Measurements from ENCODE around the gene TBCA. TPM values are rescaled to one million over a fixed set of nuclear protein-coding genes. Genes with fewer than 3 reads are reported as not detected.

The TBCA gene
- total and polyA plus RNA-seq, 2 of the 13 experiments (the other 11 are each of a cell fraction or from before 2014, with no cell fraction given): 93.8 to 309 TPM

DNA sequence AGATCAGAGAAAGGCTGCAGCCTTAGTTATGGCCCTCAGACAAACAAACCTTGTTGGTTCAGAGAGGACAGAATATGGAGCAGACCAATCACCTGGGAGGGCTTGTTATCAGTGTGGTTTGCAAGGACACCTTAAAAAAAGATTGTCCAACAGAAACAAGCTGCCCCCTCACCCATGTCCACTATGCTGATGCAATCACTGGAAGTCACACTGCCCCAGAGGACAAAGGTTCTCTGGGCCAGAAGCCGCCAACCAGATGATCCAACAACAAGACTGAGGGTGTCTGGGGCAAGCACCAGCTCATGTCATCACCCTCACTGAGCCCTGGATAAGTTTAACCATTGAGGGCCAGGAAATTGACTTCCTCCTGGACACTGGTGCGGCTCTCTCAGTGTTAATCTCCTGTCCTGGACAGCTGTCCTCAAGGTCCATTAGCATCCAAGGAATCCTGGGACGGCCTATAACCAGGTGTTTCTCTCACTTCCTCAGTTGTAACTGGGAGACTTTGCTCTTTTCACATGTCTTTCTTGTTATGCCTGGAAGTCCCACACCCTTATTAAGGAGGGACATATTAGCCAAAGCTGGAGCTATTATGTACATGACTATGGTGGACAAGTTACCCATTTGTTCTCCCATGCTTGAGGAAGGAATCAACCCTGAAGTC lies 36.9 kb upstream of the TBCA start (continued):
- TF ChIP-seq FOXA3 (CRISPR knock-in tag; IDR thresholded peaks at IDR 0.05): peak; percentile 76
- peak in 1 of 2 experiments; percentile 33; a peak in 1 of 4 replicates for TF ChIP-seq POLR2A (IDR thresholded peaks at IDR 0.05; ENCODE audit: insufficient read depth in 1 of 2, low read depth in 2 of 2, low read length in 2 of 2)
- peak; percentile 64; the same call in 1 of the 2 replicates for TF ChIP-seq ZNF331 (CRISPR knock-in tag; IDR thresholded peaks at IDR 0.05)
- 0 out of 2 replicates have a peak, but pooled peaks have one; percentile 57 for TF ChIP-seq DPF2 (CRISPR knock-in tag; IDR thresholded peaks at IDR 0.05; ENCODE audit: borderline replicate concordance, low read depth)
- TF ChIP-seq, protein P1, sequence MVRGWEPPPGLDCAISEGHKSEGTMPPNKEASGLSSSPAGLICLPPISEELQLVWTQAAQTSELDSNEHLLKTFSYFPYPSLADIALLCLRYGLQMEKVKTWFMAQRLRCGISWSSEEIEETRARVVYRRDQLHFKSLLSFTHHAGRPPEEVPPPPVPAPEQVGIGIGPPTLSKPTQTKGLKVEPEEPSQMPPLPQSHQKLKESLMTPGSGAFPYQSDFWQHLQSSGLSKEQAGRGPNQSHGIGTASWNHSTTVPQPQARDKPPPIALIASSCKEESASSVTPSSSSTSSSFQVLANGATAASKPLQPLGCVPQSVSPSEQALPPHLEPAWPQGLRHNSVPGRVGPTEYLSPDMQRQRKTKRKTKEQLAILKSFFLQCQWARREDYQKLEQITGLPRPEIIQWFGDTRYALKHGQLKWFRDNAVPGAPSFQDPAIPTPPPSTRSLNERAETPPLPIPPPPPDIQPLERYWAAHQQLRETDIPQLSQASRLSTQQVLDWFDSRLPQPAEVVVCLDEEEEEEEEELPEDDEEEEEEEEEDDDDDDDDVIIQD (CRISPR knock-in tag; IDR thresholded peaks at IDR 0.05; ENCODE audit: low read depth): peak; percentile 93
- TF ChIP-seq, protein P2, sequence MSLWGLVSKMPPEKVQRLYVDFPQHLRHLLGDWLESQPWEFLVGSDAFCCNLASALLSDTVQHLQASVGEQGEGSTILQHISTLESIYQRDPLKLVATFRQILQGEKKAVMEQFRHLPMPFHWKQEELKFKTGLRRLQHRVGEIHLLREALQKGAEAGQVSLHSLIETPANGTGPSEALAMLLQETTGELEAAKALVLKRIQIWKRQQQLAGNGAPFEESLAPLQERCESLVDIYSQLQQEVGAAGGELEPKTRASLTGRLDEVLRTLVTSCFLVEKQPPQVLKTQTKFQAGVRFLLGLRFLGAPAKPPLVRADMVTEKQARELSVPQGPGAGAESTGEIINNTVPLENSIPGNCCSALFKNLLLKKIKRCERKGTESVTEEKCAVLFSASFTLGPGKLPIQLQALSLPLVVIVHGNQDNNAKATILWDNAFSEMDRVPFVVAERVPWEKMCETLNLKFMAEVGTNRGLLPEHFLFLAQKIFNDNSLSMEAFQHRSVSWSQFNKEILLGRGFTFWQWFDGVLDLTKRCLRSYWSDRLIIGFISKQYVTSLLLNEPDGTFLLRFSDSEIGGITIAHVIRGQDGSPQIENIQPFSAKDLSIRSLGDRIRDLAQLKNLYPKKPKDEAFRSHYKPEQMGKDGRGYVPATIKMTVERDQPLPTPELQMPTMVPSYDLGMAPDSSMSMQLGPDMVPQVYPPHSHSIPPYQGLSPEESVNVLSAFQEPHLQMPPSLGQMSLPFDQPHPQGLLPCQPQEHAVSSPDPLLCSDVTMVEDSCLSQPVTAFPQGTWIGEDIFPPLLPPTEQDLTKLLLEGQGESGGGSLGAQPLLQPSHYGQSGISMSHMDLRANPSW (CRISPR knock-in tag; IDR thresholded peaks at IDR 0.05; ENCODE audit: borderline replicate concordance): 0 out of 2 replicates have a peak, but pooled peaks have one; percentile 56
- TF ChIP-seq FOXK1 (CRISPR knock-in tag; IDR thresholded peaks at IDR 0.05; ENCODE audit: borderline replicate concordance, low read depth): peak; percentile 75
- TF ChIP-seq, protein P3, sequence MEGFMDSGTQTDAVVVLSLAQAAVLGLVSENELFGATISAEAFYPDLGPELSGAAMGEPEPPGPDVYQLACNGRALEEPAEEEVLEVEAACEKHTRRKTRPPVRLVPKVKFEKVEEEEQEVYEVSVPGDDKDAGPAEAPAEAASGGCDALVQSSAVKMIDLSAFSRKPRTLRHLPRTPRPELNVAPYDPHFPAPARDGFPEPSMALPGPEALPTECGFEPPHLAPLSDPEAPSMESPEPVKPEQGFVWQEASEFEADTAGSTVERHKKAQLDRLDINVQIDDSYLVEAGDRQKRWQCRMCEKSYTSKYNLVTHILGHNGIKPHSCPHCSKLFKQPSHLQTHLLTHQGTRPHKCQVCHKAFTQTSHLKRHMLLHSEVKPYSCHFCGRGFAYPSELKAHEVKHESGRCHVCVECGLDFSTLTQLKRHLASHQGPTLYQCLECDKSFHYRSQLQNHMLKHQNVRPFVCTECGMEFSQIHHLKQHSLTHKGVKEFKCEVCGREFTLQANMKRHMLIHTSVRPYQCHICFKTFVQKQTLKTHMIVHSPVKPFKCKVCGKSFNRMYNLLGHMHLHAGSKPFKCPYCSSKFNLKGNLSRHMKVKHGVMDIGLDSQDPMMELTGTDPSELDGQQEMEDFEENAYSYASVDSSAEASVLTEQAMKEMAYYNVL (CRISPR knock-in tag; IDR thresholded peaks at IDR 0.05; ENCODE audit: borderline replicate concordance): peak; percentile 78; the same call in 1 of the 2 replicates
- TF ChIP-seq, protein P4, sequence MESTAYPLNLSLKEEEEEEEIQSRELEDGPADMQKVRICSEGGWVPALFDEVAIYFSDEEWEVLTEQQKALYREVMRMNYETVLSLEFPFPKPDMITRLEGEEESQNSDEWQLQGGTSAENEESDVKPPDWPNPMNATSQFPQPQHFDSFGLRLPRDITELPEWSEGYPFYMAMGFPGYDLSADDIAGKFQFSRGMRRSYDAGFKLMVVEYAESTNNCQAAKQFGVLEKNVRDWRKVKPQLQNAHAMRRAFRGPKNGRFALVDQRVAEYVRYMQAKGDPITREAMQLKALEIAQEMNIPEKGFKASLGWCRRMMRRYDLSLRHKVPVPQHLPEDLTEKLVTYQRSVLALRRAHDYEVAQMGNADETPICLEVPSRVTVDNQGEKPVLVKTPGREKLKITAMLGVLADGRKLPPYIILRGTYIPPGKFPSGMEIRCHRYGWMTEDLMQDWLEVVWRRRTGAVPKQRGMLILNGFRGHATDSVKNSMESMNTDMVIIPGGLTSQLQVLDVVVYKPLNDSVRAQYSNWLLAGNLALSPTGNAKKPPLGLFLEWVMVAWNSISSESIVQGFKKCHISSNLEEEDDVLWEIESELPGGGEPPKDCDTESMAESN (CRISPR knock-in tag; conservative IDR thresholded peaks at IDR 0.05): peak; percentile 69; the same call in 1 of the 2 replicates
- TF ChIP-seq CREM (IDR thresholded peaks at IDR 0.05): peak; percentile 65; the same call in 1 of the 2 replicates
- TF ChIP-seq CREM (CRISPR knock-in tag; IDR thresholded peaks at IDR 0.05): no peak
- TF ChIP-seq BHLHE40 (IDR thresholded peaks at IDR 0.05; ENCODE audit: low read length): no peak
- TF ChIP-seq, protein P5, sequence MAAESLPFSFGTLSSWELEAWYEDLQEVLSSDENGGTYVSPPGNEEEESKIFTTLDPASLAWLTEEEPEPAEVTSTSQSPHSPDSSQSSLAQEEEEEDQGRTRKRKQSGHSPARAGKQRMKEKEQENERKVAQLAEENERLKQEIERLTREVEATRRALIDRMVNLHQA (CRISPR knock-in tag; IDR thresholded peaks at IDR 0.05): 0 out of 2 replicates have a peak, but pooled peaks have one; percentile 75
- peak; percentile 73; the same call in 1 of the 2 replicates for TF ChIP-seq ZNF614 (CRISPR knock-in tag; IDR thresholded peaks at IDR 0.05; ENCODE audit: borderline replicate concordance)
- no peak for TF ChIP-seq PAWR (CRISPR knock-in tag; IDR thresholded peaks at IDR 0.05; ENCODE audit: borderline replicate concordance)
- peak; percentile 78; the same call in 1 of the 2 replicates for TF ChIP-seq ZNF607 (CRISPR knock-in tag; IDR thresholded peaks at IDR 0.05; ENCODE audit: borderline replicate concordance)
- TF ChIP-seq, protein P6, sequence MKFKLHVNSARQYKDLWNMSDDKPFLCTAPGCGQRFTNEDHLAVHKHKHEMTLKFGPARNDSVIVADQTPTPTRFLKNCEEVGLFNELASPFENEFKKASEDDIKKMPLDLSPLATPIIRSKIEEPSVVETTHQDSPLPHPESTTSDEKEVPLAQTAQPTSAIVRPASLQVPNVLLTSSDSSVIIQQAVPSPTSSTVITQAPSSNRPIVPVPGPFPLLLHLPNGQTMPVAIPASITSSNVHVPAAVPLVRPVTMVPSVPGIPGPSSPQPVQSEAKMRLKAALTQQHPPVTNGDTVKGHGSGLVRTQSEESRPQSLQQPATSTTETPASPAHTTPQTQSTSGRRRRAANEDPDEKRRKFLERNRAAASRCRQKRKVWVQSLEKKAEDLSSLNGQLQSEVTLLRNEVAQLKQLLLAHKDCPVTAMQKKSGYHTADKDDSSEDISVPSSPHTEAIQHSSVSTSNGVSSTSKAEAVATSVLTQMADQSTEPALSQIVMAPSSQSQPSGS (CRISPR knock-in tag; IDR thresholded peaks at IDR 0.05): peak; percentile 88
- TF ChIP-seq CBX5 (CRISPR knock-in tag; IDR thresholded peaks at IDR 0.05; ENCODE audit: borderline replicate concordance): peak; percentile 90; the same call in 1 of the 2 replicates

All from HepG2 (cell line).